ENCODE measurements around the gene PTAFR. TPM values are rescaled to one million over a fixed set of nuclear protein-coding genes. Genes with fewer than 3 reads are reported as not detected.

Gene PTAFR
- total RNA-seq, 1 experiment from 2014 or later = 1.9 TPM

DNA sequence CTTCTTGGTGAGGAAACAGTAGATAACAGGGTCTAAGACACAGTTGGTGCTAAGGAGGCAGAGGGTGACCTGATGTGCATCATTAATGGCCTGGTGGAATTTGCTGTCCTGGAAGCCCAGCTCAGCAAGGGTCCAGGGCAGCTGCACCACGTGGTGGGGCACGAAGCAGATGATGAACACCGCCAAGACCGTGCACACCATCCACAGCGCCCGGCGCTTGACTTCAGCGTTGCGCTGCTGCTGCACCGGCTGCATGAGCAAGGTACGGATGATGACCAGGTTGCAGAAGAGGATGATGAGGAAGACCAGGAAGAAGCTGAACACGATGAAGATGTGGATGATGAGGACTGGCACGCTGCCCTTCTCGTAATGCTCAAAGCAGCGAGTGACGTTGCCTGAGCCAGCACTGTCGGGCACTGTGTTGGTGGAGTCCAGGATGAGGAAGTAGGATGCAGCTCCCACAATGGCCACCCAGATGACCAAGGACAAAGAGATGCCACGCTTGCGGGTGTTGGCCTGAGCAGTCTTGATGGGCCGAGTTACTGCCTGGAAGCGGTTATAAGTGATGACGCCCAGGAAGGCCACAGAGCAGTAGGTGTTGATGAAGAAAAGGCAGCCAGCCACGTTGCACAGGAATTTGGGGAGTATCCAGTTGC lies 26.2 kb downstream of the PTAFR start:
- H3K9me3 Mint-ChIP-seq = no peaks in the 10 kb centered on the region
- no peaks in the 10 kb centered on the region for H3K9me3 ChIP-seq (ENCODE audit: control insufficient read depth, low read depth, low read length)
- no peak overlapping the region for H3K56ac ChIP-seq (ENCODE audit: insufficient read length, low read depth, low read length)
- no peak overlapping the region for H4K8ac ChIP-seq (replicated peaks; ENCODE audit: insufficient read length, low read depth, low read length)
- H3K36me3 Mint-ChIP-seq (ENCODE audit: insufficient read depth in 1 of 3, low read depth in 3 of 3) = peaks cover 0 to 6% (median 0%) of the 10 kb centered on the region in 3 experiments; a peak in 2 of 7 replicates
- no peak overlapping the region for H3K18ac ChIP-seq (ENCODE audit: insufficient read length, low read depth, low read length)
- H2BK12ac ChIP-seq (ENCODE audit: insufficient read length, low read depth, low read length) = no peak overlapping the region
- no peak overlapping the region for H3K4me3 Mint-ChIP-seq
- no peak overlapping the region for H2BK15ac ChIP-seq (ENCODE audit: low read depth, low read length)
- H3K27ac ChIP-seq (ENCODE audit: insufficient read length, low read depth, low read length) = no peak overlapping the region
- no peak overlapping the region for H4K91ac ChIP-seq (ENCODE audit: insufficient read length, low read depth, low read length)
- H4K5ac ChIP-seq (ENCODE audit: insufficient read length, low read depth, low read length) = no peak overlapping the region
- no peak overlapping the region for H3T11ph ChIP-seq (ENCODE audit: low read length)
- no peak overlapping the region for H3K14ac ChIP-seq (ENCODE audit: insufficient read depth, low read length)
- H2BK5ac ChIP-seq (ENCODE audit: insufficient read length, low read length) = no peak overlapping the region
- no peak overlapping the region for H2BK120ac ChIP-seq (ENCODE audit: low read depth, low read length, poor library complexity, severe bottlenecking)
- TF ChIP-seq, protein P1, sequence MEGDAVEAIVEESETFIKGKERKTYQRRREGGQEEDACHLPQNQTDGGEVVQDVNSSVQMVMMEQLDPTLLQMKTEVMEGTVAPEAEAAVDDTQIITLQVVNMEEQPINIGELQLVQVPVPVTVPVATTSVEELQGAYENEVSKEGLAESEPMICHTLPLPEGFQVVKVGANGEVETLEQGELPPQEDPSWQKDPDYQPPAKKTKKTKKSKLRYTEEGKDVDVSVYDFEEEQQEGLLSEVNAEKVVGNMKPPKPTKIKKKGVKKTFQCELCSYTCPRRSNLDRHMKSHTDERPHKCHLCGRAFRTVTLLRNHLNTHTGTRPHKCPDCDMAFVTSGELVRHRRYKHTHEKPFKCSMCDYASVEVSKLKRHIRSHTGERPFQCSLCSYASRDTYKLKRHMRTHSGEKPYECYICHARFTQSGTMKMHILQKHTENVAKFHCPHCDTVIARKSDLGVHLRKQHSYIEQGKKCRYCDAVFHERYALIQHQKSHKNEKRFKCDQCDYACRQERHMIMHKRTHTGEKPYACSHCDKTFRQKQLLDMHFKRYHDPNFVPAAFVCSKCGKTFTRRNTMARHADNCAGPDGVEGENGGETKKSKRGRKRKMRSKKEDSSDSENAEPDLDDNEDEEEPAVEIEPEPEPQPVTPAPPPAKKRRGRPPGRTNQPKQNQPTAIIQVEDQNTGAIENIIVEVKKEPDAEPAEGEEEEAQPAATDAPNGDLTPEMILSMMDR (conservative IDR thresholded peaks at IDR 0.05) = no peak
- H3K23me2 ChIP-seq (ENCODE audit: insufficient read length, low read depth, low read length, poor library complexity, severe bottlenecking) = no peaks in the 10 kb centered on the region
- no peak overlapping the region for H2AFZ ChIP-seq (ENCODE audit: low read length)
- H2BK20ac ChIP-seq (ENCODE audit: low read depth, low read length, poor library complexity, severe bottlenecking) = no peak overlapping the region
- no CpG with 5 or more reads among the region's 23 CpGs for WGBS (ENCODE audit: extremely low coverage, insufficient read length, low lambda C conversion rate)
- H3K4me1 Mint-ChIP-seq = peaks cover 15 to 17% of the 10 kb centered on the region in 2 experiments
- no peaks in the 10 kb centered on the region for H3K27me3 ChIP-seq (ENCODE audit: insufficient read depth, low read length)
- no peaks in the 10 kb centered on the region for H3K27me3 Mint-ChIP-seq (ENCODE audit: low read depth)
- no peak overlapping the region for H3K27ac Mint-ChIP-seq
- H3K79me2 ChIP-seq (ENCODE audit: insufficient read depth, low read length) = no peaks in the 10 kb centered on the region
- no peak overlapping the region for H3K4ac ChIP-seq (ENCODE audit: low read depth, low read length)
- DNase-seq = no peak
- H3K9ac ChIP-seq (ENCODE audit: extremely low read depth, insufficient read length, low read length) = no peak overlapping the region
- no peaks in the 10 kb centered on the region for H4K20me1 ChIP-seq (ENCODE audit: control insufficient read depth, insufficient read depth, insufficient read length)
- H2AK5ac ChIP-seq (ENCODE audit: insufficient read length, low read length) = no peak overlapping the region
- peaks cover 8% of the 10 kb centered on the region for H3K4me1 ChIP-seq (ENCODE audit: insufficient read depth, low read length)
- H3K23ac ChIP-seq (ENCODE audit: insufficient read length, low read depth, low read length) = no peak overlapping the region
- H3K4me2 ChIP-seq (ENCODE audit: insufficient read depth, insufficient read length, low read length) = no peak overlapping the region
- no peaks in the 10 kb centered on the region for H3K79me1 ChIP-seq (ENCODE audit: insufficient read depth, low read depth, low read length, poor library complexity, severe bottlenecking)
